Measurements from ENCODE around the gene XPO5.

GRCh38 chr6:43532201-43532600 lies 43.6 kb downstream of the XPO5 start:
- TF ChIP-seq CTCF (IDR thresholded peaks at IDR 0.05): no peak
- no peak for TF ChIP-seq POLR2A (IDR thresholded peaks at IDR 0.05)

Measured in sigmoid colon (tissue), 3 donors.